Measurements from ENCODE around the gene XRN2. TPM values are rescaled to one million over a fixed set of nuclear protein-coding genes. Genes with fewer than 3 reads are reported as not detected.

Gene XRN2
- total RNA-seq, 1 donor from 2014 or later: 66.7 TPM

DNA sequence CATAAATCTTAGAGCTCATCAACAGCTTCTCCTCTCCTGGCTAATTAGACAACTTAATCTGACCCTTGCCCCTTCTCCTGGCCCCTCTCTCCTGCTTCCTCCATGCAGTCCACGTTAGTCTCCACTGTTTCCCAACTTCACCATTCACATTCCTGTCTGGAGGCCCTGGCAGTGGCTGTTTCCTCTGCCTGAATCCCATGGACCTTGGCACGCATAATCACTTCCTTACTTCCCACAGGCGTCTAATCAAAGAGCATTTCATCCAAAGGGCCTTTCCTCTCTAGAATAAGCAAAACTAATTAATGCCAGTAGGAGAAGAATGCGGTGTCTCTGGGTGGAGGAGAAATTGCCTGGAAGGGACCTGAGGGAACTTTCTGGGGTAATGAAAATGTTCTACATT lies 16.4 kb upstream of the XRN2 start:
- Mint-ChIP-seq H3K4me1 (ENCODE audit: unreplicated experiment) (no peaks in the 10 kb centered on the region), H3K27me3 (ENCODE audit: unreplicated experiment) (peaks cover 18% of the 10 kb centered on the region), H3K9me3 (ENCODE audit: unreplicated experiment) (peaks cover 8% of the 10 kb centered on the region), H3K4me3 (ENCODE audit: unreplicated experiment) (no peak overlapping the region), H3K27ac (ENCODE audit: unreplicated experiment) (no peak overlapping the region), H3K36me3 (ENCODE audit: unreplicated experiment) (no peaks in the 10 kb centered on the region)
- TF ChIP-seq, protein P1, sequence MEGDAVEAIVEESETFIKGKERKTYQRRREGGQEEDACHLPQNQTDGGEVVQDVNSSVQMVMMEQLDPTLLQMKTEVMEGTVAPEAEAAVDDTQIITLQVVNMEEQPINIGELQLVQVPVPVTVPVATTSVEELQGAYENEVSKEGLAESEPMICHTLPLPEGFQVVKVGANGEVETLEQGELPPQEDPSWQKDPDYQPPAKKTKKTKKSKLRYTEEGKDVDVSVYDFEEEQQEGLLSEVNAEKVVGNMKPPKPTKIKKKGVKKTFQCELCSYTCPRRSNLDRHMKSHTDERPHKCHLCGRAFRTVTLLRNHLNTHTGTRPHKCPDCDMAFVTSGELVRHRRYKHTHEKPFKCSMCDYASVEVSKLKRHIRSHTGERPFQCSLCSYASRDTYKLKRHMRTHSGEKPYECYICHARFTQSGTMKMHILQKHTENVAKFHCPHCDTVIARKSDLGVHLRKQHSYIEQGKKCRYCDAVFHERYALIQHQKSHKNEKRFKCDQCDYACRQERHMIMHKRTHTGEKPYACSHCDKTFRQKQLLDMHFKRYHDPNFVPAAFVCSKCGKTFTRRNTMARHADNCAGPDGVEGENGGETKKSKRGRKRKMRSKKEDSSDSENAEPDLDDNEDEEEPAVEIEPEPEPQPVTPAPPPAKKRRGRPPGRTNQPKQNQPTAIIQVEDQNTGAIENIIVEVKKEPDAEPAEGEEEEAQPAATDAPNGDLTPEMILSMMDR (IDR thresholded peaks at IDR 0.05): no peak
- DNase-seq (ENCODE audit: extremely low spot score, unreplicated experiment): no peak

DNA sequence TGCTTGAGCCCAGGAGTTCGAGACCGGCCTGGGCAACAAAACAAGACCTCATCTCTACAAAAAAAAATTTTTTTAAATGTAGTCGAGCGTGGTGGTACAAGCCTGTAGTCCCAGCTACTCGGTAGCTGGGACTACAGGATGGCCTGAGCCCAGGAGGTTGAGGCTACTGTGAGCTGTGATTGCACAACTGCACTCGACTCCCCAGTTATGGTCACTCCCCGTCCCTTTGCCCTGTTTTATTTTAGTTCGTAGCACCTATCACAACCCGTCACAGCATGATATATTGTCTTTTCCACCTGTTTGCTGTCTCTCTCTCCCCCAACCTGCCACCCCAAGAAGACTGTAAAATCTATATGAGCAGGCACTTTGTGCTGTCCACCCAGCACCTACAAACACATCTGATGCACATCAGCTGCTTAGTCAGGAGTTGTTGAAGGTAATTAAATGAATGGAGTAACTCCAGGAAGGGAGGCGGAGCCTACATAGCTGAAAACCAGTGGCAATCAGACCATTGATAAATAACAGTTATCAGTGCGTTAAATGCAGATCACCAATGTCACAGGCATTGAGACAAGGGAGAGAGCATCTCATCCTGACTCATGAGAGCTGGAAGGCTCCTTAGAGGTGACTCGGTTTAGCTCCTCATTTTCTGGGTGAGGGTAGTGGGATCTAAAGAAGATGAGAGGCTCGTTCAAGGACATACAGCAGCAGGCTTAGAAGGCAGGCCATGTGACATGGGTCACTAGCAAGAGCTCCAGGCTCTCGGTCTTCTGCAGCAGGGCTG lies 14.4 kb upstream of the XRN2 start:
- Mint-ChIP-seq H3K36me3 (ENCODE audit: unreplicated experiment) (no peaks in the 10 kb centered on the region), H3K4me3 (ENCODE audit: unreplicated experiment) (no peak overlapping the region), H3K4me1 (ENCODE audit: unreplicated experiment) (no peaks in the 10 kb centered on the region), H3K27me3 (ENCODE audit: unreplicated experiment) (peaks cover 24% of the 10 kb centered on the region), H3K27ac (ENCODE audit: unreplicated experiment) (no peak overlapping the region), H3K9me3 (ENCODE audit: unreplicated experiment) (peaks cover 8% of the 10 kb centered on the region)
- TF ChIP-seq, protein P1 (IDR thresholded peaks at IDR 0.05): no peak
- DNase-seq (ENCODE audit: extremely low spot score, unreplicated experiment): no peak

DNA sequence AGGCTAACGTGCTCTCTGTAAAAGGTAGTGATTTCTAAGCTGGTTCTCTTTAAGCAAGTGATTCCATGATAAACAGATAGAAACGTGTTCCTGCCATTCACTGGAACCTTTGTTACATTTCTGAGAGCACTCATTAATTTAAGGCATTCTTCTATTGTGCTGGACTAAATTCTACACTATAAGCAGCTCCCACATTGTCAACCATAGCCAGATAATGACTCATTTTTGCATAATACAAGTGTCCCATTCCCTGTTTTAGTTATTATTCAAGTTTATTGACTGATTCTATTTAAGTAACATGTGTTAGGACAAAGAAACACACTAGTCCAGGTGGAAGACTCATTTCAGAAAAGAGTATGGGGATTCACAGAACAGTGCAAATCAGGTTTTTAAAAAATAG lies 13.5 kb upstream of the XRN2 start:
- H3K27me3 Mint-ChIP-seq (ENCODE audit: unreplicated experiment): peaks cover 31% of the 10 kb centered on the region
- TF ChIP-seq, protein P1 (IDR thresholded peaks at IDR 0.05): no peak
- no peaks in the 10 kb centered on the region for H3K4me1 Mint-ChIP-seq (ENCODE audit: unreplicated experiment)
- H3K4me3 Mint-ChIP-seq (ENCODE audit: unreplicated experiment): no peak overlapping the region
- peaks cover 8% of the 10 kb centered on the region for H3K9me3 Mint-ChIP-seq (ENCODE audit: unreplicated experiment)
- no peaks in the 10 kb centered on the region for H3K36me3 Mint-ChIP-seq (ENCODE audit: unreplicated experiment)
- DNase-seq (ENCODE audit: extremely low spot score, unreplicated experiment): no peak
- no peak overlapping the region for H3K27ac Mint-ChIP-seq (ENCODE audit: unreplicated experiment)

DNA sequence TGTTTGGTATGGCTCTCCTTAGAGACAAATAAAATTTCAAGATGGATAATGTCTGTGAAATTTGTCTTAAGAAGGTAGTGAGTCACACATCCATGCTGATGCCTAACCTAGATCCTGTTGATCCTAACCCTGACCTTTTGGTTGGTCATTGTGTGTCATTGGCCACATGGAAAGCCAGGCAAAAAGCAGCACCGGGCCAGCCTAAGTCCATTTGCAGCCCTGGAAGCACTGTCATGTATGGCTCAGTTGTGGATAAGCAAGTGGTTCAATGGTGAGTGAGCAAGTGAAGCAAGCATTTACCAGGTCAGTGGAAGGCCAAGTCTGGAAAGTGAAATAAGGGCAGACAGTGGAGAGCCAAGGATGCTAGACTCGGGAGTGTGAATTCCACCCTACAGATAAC lies 12.1 kb upstream of the XRN2 start:
- Mint-ChIP-seq H3K36me3 (ENCODE audit: unreplicated experiment) (no peaks in the 10 kb centered on the region), H3K9me3 (ENCODE audit: unreplicated experiment) (no peaks in the 10 kb centered on the region), H3K4me3 (ENCODE audit: unreplicated experiment) (no peak overlapping the region), H3K27ac (ENCODE audit: unreplicated experiment) (no peak overlapping the region), H3K27me3 (ENCODE audit: unreplicated experiment) (peaks cover 34% of the 10 kb centered on the region), H3K4me1 (ENCODE audit: unreplicated experiment) (no peaks in the 10 kb centered on the region)
- TF ChIP-seq, protein P1 (IDR thresholded peaks at IDR 0.05): no peak
- DNase-seq (ENCODE audit: extremely low spot score, unreplicated experiment): no peak

DNA sequence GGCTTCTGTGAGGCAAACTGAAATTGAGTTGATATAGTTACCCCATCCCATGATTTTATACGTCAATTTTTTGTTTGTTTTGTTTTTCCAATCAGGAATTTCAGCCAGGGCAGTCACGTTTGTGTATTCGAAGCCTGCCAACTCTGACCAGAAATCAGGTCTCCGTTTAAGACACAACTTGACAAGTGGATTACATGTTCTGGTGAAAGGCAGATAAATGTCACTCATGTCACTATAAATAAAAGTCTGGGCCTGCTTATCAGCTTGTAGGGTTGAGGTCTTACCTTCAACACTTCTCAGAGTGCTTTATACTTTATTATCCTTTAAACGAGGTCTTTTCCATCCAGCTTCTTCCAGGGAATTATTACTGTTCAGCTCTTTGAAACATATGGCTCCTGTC lies 8.4 kb upstream of the XRN2 start:
- H3K27ac Mint-ChIP-seq (ENCODE audit: unreplicated experiment): no peak overlapping the region
- H3K9me3 Mint-ChIP-seq (ENCODE audit: unreplicated experiment): no peaks in the 10 kb centered on the region
- no peaks in the 10 kb centered on the region for H3K4me1 Mint-ChIP-seq (ENCODE audit: unreplicated experiment)
- no peaks in the 10 kb centered on the region for H3K36me3 Mint-ChIP-seq (ENCODE audit: unreplicated experiment)
- H3K27me3 Mint-ChIP-seq (ENCODE audit: unreplicated experiment): peaks cover 55% of the 10 kb centered on the region
- TF ChIP-seq, protein P1 (IDR thresholded peaks at IDR 0.05): no peak
- H3K4me3 Mint-ChIP-seq (ENCODE audit: unreplicated experiment): no peak overlapping the region
- DNase-seq (ENCODE audit: extremely low spot score, unreplicated experiment): no peak
